H1 (cell line): Measurements from ENCODE around the gene TRIM71. TPM values are rescaled to one million over a fixed set of nuclear protein-coding genes. Genes with fewer than 3 reads are reported as not detected.
A peak's percentile ranks its signal among the peaks of the same experiment; 100 is the strongest.

Source experiments
- ASH2L ChIP-seq: fragments of 200-600, 300-600 bp; sonication (generic); IDR thresholded peaks from one replicate; pipeline ENCODE4 v1.7.1; 2017; ENCODE audit warnings: low read length
- KDM1A ChIP-seq: fragments of 200-600, 300-600 bp; sonication (generic); IDR thresholded peaks from 2 replicates; pipeline ENCODE4 v1.7.1; 2016; ENCODE audit warnings: mild to moderate bottlenecking, low read length, borderline replicate concordance
- NANOG ChIP-seq: IDR thresholded peaks from 2 replicates; pipeline ENCODE4 v1.6.1; 2011; ENCODE audit warnings: low read length, low read depth, mild to moderate bottlenecking, inconsistent platforms; ENCODE audit not compliant: insufficient read depth, poor library complexity, severe bottlenecking
- POU5F1 ChIP-seq: IDR thresholded peaks from 2 replicates; pipeline ENCODE4 v1.6.1; 2011; ENCODE audit warnings: low read depth, mild to moderate bottlenecking, low read length, moderate library complexity
- RXRA ChIP-seq: IDR thresholded peaks from 2 replicates; pipeline ENCODE4 v1.6.1; 2011; ENCODE audit warnings: low read depth, mild to moderate bottlenecking, low read length, moderate library complexity; ENCODE audit not compliant: insufficient read depth
- TAF1 ChIP-seq: IDR thresholded peaks from 2 replicates; pipeline ENCODE4 v1.6.1; 2011; ENCODE audit warnings: mild to moderate bottlenecking, low read depth, low read length
- TAF7 ChIP-seq: optimal IDR thresholded peaks from 2 replicates; pipeline ENCODE3; 2011; ENCODE audit warnings: low read depth, mild to moderate bottlenecking, inconsistent platforms, low read length, moderate library complexity, borderline replicate concordance
- TCF12 ChIP-seq: IDR thresholded peaks from 2 replicates; pipeline ENCODE4 v1.6.1; 2011; ENCODE audit warnings: low read depth, mild to moderate bottlenecking, low read length
- polyA plus RNA-seq, 7 experiments: library from polyadenylated mRNA; depleted of rRNA in 3 of 7; stranded (reverse) in 5 of 7; unstranded in 2 of 7; fragments of >200 nt in 5 of 7; fragments of 200-250 nt in 2 of 7; gene quantifications; 1 replicate in 5 of 7; 2 replicates in 1 of 7; 4 replicates in 1 of 7; pipeline versions ENCODE4 v1.2.1 to v1.2.3, GENCODE V29; 2011 to 2013; ENCODE audit warnings: missing spikeins in 2 of 7, mixed read lengths in 2 of 7
- total RNA-seq: library from RNA; stranded (reverse); fragmentation: NEBNext Ultra II Directional; extraction: Animal tissue kit (Norgen Biotek cat#: 25700); gene quantifications from 2 replicates; pipeline ENCODE4 v1.2.1, GENCODE V29; 2021
- TF ChIP-seq, protein P1 (sequence below): fragments of 300-600 bp; sonication (generic); IDR thresholded peaks from 2 replicates; pipeline ENCODE4 v1.7.1; 2012; ENCODE audit warnings: low read length, moderate library complexity, mild to moderate bottlenecking, inconsistent platforms; ENCODE audit not compliant: insufficient replicate concordance

TRIM71 gene
- total and polyA plus RNA-seq, 2 of the 8 experiments (the other 6 are each of a cell fraction or from before 2014, with no cell fraction given) = 53.7 to 293 TPM

DNA sequence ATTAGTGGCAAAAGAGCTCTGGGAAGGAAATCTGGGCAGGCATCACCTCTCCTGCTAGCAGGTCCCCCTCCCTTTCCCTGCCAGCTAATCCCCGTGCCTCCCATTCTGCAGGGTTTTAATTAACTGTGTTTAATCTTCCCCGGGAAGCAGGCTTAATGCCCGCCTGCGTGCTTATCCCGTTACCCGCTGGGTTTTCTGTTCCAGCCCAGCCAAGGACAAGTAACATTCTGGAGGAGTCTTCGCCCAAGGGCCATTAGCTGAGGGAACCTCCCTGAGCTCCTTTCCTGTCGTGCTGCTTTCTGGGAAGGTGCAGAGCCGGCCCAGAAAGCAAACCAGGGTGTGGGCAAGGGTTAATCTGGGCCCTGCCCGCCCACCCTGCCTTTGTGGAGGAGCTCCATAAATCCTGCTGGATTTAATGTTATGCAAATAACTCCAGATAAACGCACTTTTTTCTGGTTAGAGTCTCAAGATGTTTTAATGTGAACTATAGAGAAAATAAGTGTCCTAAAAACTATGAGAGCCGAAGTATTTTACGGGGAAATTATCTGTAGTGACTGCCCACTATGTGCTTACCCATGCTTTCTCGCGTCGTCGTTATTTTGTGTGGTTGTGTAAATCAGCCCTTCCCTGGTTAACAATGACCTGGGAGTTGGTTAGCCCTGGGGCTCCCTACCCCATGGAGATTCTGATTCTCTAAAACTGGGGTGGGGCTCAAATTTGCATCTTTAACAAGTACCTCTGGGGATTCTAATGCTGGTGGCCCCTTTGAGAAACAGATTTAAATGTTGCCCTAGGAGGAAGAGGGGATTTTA, 25.9 kb downstream of the TRIM71 start (continued):
- TF ChIP-seq, protein P1, sequence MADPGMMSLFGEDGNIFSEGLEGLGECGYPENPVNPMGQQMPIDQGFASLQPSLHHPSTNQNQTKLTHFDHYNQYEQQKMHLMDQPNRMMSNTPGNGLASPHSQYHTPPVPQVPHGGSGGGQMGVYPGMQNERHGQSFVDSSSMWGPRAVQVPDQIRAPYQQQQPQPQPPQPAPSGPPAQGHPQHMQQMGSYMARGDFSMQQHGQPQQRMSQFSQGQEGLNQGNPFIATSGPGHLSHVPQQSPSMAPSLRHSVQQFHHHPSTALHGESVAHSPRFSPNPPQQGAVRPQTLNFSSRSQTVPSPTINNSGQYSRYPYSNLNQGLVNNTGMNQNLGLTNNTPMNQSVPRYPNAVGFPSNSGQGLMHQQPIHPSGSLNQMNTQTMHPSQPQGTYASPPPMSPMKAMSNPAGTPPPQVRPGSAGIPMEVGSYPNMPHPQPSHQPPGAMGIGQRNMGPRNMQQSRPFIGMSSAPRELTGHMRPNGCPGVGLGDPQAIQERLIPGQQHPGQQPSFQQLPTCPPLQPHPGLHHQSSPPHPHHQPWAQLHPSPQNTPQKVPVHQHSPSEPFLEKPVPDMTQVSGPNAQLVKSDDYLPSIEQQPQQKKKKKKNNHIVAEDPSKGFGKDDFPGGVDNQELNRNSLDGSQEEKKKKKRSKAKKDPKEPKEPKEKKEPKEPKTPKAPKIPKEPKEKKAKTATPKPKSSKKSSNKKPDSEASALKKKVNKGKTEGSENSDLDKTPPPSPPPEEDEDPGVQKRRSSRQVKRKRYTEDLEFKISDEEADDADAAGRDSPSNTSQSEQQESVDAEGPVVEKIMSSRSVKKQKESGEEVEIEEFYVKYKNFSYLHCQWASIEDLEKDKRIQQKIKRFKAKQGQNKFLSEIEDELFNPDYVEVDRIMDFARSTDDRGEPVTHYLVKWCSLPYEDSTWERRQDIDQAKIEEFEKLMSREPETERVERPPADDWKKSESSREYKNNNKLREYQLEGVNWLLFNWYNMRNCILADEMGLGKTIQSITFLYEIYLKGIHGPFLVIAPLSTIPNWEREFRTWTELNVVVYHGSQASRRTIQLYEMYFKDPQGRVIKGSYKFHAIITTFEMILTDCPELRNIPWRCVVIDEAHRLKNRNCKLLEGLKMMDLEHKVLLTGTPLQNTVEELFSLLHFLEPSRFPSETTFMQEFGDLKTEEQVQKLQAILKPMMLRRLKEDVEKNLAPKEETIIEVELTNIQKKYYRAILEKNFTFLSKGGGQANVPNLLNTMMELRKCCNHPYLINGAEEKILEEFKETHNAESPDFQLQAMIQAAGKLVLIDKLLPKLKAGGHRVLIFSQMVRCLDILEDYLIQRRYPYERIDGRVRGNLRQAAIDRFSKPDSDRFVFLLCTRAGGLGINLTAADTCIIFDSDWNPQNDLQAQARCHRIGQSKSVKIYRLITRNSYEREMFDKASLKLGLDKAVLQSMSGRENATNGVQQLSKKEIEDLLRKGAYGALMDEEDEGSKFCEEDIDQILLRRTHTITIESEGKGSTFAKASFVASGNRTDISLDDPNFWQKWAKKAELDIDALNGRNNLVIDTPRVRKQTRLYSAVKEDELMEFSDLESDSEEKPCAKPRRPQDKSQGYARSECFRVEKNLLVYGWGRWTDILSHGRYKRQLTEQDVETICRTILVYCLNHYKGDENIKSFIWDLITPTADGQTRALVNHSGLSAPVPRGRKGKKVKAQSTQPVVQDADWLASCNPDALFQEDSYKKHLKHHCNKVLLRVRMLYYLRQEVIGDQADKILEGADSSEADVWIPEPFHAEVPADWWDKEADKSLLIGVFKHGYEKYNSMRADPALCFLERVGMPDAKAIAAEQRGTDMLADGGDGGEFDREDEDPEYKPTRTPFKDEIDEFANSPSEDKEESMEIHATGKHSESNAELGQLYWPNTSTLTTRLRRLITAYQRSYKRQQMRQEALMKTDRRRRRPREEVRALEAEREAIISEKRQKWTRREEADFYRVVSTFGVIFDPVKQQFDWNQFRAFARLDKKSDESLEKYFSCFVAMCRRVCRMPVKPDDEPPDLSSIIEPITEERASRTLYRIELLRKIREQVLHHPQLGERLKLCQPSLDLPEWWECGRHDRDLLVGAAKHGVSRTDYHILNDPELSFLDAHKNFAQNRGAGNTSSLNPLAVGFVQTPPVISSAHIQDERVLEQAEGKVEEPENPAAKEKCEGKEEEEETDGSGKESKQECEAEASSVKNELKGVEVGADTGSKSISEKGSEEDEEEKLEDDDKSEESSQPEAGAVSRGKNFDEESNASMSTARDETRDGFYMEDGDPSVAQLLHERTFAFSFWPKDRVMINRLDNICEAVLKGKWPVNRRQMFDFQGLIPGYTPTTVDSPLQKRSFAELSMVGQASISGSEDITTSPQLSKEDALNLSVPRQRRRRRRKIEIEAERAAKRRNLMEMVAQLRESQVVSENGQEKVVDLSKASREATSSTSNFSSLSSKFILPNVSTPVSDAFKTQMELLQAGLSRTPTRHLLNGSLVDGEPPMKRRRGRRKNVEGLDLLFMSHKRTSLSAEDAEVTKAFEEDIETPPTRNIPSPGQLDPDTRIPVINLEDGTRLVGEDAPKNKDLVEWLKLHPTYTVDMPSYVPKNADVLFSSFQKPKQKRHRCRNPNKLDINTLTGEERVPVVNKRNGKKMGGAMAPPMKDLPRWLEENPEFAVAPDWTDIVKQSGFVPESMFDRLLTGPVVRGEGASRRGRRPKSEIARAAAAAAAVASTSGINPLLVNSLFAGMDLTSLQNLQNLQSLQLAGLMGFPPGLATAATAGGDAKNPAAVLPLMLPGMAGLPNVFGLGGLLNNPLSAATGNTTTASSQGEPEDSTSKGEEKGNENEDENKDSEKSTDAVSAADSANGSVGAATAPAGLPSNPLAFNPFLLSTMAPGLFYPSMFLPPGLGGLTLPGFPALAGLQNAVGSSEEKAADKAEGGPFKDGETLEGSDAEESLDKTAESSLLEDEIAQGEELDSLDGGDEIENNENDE = peak; percentile 74
- TF ChIP-seq RXRA = 0 out of 2 replicates have a peak, but pooled peaks have one; percentile 35
- no peak for TF ChIP-seq POU5F1
- peak; percentile 3 for TF ChIP-seq ASH2L
- TF ChIP-seq TAF1 = 0 out of 2 replicates have a peak, but pooled peaks have one; percentile 47
- peak; percentile 34 for TF ChIP-seq TAF7
- 0 out of 2 replicates have a peak, but pooled peaks have one; percentile 30 for TF ChIP-seq TCF12
- peak; percentile 48; the same call in 1 of the 2 replicates for TF ChIP-seq KDM1A
- TF ChIP-seq NANOG = peak; percentile 61
